G401 (cell line): ENCODE results near the gene TTLL9. TPM values are rescaled to one million over a fixed set of nuclear protein-coding genes. Genes with fewer than 3 reads are reported as not detected.

Source experiments
- DNase-seq: peaks from one replicate; pipeline ENCODE4 v3.0.0-alpha.2; 2015; ENCODE audit warnings: low spot score
- in situ Hi-C: cut with HindIII; loops from 2 replicates; pipeline ENCODE4 v1.10.0; 2016; ENCODE audit warnings: low sequenced_read_pairs, mixed read lengths
- total RNA-seq: library from RNA; depleted of rRNA; stranded (reverse); fragments of >200 nt; shearing (Covaris generic); gene quantifications from 2 replicates; pipeline ENCODE4 v1.2.3, GENCODE V29; 2014

The TTLL9 gene
- total RNA-seq, 1 experiment from 2014 or later: 2.0 TPM

GRCh38 chr20:31870726-31871617 is 538 bp downstream of the TTLL9 start:
- in situ Hi-C loops: no loop called here
- DNase-seq: no peak

DNA sequence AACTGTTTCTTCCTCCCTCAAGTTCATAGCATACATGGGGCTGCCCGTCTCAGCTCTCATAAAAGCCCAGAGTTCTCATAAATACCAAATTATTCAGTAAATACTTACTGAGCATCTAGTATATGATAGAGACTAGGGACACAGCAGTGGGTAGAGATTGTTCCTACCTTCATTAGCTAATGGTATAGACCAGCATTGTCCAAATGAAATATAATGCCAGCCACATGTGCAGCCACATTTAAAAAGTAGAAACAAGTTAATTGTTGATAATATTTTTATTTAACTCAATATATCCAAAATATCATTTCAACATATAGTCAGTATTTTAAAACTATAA is 1.2 kb downstream of the TTLL9 start:
- DNase-seq: no peak
- in situ Hi-C loops: no loop called here

DNA sequence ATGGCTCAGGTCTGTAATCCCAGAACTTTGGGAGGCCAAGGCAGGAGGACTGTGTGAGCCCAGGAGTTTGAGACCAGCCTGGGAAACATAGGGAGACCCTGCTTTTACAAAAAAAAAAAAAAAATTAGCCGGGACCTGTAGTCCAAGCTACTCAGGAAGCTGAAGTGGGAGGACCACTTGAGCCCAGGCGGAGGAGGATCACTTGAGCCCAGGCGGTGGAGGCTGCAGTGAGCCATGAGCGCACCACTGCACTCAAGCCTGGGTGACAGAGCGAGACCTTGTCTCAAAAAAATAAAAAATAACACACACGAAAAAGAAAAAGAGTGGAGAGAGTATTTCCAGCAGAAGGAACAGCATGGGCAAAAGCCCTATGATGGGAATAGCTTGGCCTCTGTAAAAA is 2.0 kb downstream of the TTLL9 start:
- in situ Hi-C loops: no loop called here

GRCh38 chr20:31875671-31876070 is 5.2 kb downstream of the TTLL9 start:
- in situ Hi-C loops: no loop called here
- DNase-seq: no peak

More for the DNA sequence above, 2.0 kb downstream of the TTLL9 start:
- no peak for DNase-seq

GRCh38 chr20:31877684-31878083 is 7.2 kb downstream of the TTLL9 start:
- in situ Hi-C loops: no loop called here
- DNase-seq: no peak

- in situ Hi-C loops: no loop called here
- DNase-seq: peak; percentile 91
Measured at GRCh38 chr20:31879143-31879987, 8.9 kb downstream of the TTLL9 start.

DNA sequence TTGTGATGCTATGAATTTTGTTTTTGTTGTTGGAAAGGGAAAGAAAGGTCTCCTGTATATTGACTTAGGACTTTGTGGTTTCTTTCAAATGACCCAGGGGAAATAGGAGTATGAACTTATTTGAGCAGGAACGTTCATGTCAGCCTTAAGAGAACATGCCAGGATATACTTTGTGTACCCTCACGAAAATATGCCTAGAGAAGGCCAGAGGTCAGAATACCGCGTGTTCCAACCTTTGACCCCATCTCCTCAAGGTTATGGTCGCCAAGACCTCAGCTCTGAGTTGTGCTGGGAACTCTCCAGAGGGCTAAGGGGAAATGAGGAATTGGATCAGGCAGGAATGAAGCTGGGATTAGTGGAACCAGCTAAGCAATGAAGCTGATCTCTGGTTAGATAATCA is 11.5 kb downstream of the TTLL9 start:
- in situ Hi-C loops: no loop called here
- no peak for DNase-seq

GRCh38 chr20:31883829-31884228 is 13.4 kb downstream of the TTLL9 start:
- in situ Hi-C loops: no loop called here
- no peak for DNase-seq

- in situ Hi-C loops: no loop called here
- peak; percentile 71 for DNase-seq
Measured at GRCh38 chr20:31890646-31891045, 20.2 kb downstream of the TTLL9 start.

DNA sequence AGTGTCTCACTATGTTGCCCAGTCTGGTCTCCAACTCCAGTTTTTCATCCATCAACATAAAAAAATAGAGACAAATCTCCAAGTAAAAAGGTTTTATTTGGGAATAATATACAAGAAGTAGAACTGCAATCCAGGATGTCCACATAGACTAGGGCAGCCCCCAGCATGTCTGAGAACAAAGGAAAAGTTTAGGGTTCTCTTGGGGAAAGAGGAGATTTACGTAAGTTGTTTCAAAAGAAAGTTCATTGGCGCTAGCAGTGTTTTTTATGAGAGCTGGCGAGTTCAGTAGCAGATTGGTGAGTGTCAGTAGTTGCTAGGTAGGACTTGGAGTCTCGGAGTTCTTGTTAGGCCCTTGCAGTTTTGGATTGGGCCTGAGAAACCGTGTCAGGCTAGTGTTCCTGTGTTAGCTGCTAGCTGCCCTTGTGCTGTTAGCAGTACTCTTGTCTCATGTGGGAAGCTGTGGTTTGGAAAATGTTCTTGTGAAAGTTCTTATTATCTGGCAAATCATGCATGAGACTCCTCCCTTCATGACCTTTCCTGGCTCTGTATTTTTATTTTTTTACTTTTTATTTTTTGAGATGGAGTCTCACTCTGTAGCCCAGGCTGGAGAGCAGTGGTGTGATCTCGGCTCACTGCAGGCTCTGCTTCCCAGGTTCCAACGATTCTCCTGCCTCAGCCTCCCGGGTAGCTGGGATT is 24.7 kb downstream of the TTLL9 start:
- in situ Hi-C loops: no loop called here
- DNase-seq: peak; percentile 62

GRCh38 chr20:31896049-31896448 is 25.6 kb downstream of the TTLL9 start:
- DNase-seq: no peak
- in situ Hi-C loops: no loop called here

GRCh38 chr20:31897541-31897940 is 27.1 kb downstream of the TTLL9 start:
- in situ Hi-C loops: no loop called here
- no peak for DNase-seq

- in situ Hi-C loops: no loop called here
- no peak for DNase-seq
Measured at GRCh38 chr20:31901615-31902014, 31.2 kb downstream of the TTLL9 start.

GRCh38 chr20:31903627-31904386 is 33.4 kb downstream of the TTLL9 start:
- in situ Hi-C loops: no loop called here
- DNase-seq: no peak

- in situ Hi-C loops: no loop called here
- no peak for DNase-seq
Measured at GRCh38 chr20:31906001-31906400, 35.6 kb downstream of the TTLL9 start.

GRCh38 chr20:31907046-31907445 is 36.6 kb downstream of the TTLL9 start:
- in situ Hi-C loops: no loop called here
- DNase-seq: no peak

DNA sequence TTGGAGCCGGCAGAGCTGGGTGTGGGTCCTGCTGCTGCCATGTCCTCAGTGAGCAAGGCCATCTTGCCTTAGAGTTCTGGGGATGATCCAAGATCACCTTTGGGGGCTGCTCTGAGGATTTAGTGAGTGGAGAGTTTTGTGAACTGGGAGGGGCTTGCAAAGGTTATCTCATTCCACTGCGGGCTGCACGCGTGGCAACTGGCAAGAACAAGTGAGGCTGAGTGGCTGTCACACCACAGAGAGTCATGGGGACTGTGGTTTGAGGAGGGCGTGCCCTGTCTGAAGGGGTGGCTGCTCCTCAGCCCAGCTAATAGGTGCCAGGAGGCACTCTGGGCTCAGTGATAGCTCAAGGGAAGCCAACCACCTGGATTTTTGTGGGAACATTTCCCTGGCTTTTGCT is 37.6 kb downstream of the TTLL9 start:
- in situ Hi-C loops: no loop called here
- DNase-seq: no peak

GRCh38 chr20:31908424-31908823 is 38.0 kb downstream of the TTLL9 start:
- in situ Hi-C loops: no loop called here
- no peak for DNase-seq
